GM21737 (cell line): ENCODE measurements around the gene LPCAT1.

Source experiments
- ATAC-seq: cut with Tn5 transposase; IDR thresholded peaks from one replicate; pipeline ENCODE4 v1.9.1; 2021; ENCODE audit warnings: mild to moderate bottlenecking, moderate library complexity; ENCODE audit not compliant: unreplicated experiment

LPCAT1 gene

GRCh38 chr5:1446602-1447343 lies 77.0 kb downstream of the LPCAT1 start:
- ATAC-seq, result no peak

- no peak for ATAC-seq
Observed at GRCh38 chr5:1445689-1446601, 77.8 kb downstream of the LPCAT1 start.

- ATAC-seq, result no peak
Observed at GRCh38 chr5:1445313-1445688, 78.5 kb downstream of the LPCAT1 start, which contains the start of gene SLC6A3. TSS of gene SLC6A3 (minus strand) at chr5:1445440. CDS start at chr5:1443197, 2,243 bp downstream.

GRCh38 chr5:1444361-1445189 lies 79.2 kb downstream of the LPCAT1 start:
- no peak for ATAC-seq

GRCh38 chr5:1443991-1444360 lies 79.8 kb downstream of the LPCAT1 start:
- no peak for ATAC-seq

- no peak for ATAC-seq
Observed at GRCh38 chr5:1443171-1443570, 80.6 kb downstream of the LPCAT1 start.

- ATAC-seq, result no peak
Observed at GRCh38 chr5:1442222-1443145, 81.3 kb downstream of the LPCAT1 start.

- ATAC-seq, result no peak
Observed at GRCh38 chr5:1441166-1441865, 82.4 kb downstream of the LPCAT1 start.

GRCh38 chr5:1440098-1440493 lies 83.7 kb downstream of the LPCAT1 start:
- ATAC-seq, result no peak

GRCh38 chr5:1439388-1440097 lies 84.2 kb downstream of the LPCAT1 start:
- ATAC-seq, result no peak

- no peak for ATAC-seq
Observed at GRCh38 chr5:1438871-1439270, 84.9 kb downstream of the LPCAT1 start.

- ATAC-seq, result no peak
Observed at GRCh38 chr5:1437876-1438559, 85.7 kb downstream of the LPCAT1 start.

- ATAC-seq, result no peak
Observed at GRCh38 chr5:1437226-1437829, 86.4 kb downstream of the LPCAT1 start.

GRCh38 chr5:1436681-1437080 lies 87.1 kb downstream of the LPCAT1 start:
- no peak for ATAC-seq

- ATAC-seq, result no peak
Observed at GRCh38 chr5:1436036-1436435, 87.7 kb downstream of the LPCAT1 start.

- ATAC-seq, result no peak
Observed at GRCh38 chr5:1435369-1435768, 88.4 kb downstream of the LPCAT1 start.

GRCh38 chr5:1432296-1432695 lies 91.5 kb downstream of the LPCAT1 start:
- no peak for ATAC-seq

- no peak for ATAC-seq
Observed at GRCh38 chr5:1431896-1432295, 91.9 kb downstream of the LPCAT1 start.
